ENCODE measurements around the gene NEBL. TPM values are rescaled to one million over a fixed set of nuclear protein-coding genes. Genes with fewer than 3 reads are reported as not detected.
A peak's percentile ranks its signal among the peaks of the same experiment; 100 is the strongest.

NEBL gene
- total RNA-seq, 1 donor from 2014 or later = 77.6 TPM

DNA sequence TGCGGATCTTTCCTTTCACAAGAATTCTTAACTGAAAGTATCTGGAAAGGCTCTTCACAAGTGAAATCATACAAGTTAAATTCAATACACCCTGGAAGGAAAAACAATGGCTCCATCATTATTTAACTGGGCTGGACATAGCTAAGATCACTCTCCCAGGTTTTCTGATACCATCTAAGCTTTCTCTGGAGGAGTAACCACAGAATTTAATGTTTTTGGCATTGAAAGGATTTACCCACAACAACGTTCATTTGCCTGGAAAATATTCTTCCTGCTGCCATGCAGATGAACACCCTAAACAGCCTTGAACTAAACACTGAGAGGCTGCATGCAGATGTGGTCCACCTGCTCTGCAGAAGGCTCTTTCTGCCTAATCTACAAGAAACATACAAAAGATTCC is 4.3 kb downstream of the NEBL start:
- no peaks in the 10 kb centered on the region for H3K27me3 Mint-ChIP-seq (ENCODE audit: insufficient read depth, low read depth)
- no peaks in the 10 kb centered on the region for H3K9me3 Mint-ChIP-seq
- peak overlapping the region; percentile 17 for H3K27ac Mint-ChIP-seq

DNA sequence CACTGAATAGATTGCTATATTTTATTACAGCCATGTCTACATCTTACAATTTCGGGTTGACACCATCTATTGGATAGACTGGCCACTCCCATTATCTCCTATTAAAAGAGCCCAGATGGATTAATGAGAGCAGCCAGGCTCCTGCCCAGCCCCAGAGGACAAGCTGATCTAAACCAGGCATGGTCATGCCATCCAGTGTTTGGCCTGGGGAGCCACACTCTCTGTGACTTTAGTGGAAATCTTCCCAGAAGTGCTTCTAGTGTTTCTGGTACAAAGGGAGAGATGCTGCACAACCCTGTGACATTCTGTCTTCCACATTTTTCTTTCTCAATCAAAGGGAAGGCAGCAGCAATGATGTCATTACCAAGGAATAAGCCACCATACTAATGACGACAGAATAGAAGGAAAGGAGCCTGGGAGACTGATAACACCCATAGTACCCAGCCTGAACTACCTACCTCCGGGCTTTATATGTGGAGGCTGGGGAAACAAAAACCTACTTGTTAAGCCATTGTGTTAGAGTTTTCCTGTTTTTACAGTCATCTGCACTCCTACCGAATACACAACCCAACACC is 5.0 kb downstream of the NEBL start:
- no peaks in the 10 kb centered on the region for H3K36me3 ChIP-seq
- Mint-ChIP-seq H3K27me3 (ENCODE audit: insufficient read depth, low read depth) (no peaks in the 10 kb centered on the region), H3K27ac (peak overlapping the region; percentile 17), H3K4me1 (peaks cover 9% of the 10 kb centered on the region), H3K36me3 (peaks cover 15% of the 10 kb centered on the region), H3K4me3 (no peak overlapping the region), H3K9me3 (no peaks in the 10 kb centered on the region)
- no peak for TF ChIP-seq EZH2phosphoT487 (IDR thresholded peaks at IDR 0.05)
- TF ChIP-seq EZH2 (IDR thresholded peaks at IDR 0.05) = no peak
- peaks cover 13% of the 10 kb centered on the region for H3K4me1 ChIP-seq
- H3K9ac ChIP-seq = no peak overlapping the region
- peaks cover 5% of the 10 kb centered on the region for H3F3A ChIP-seq (ENCODE audit: low read depth)
- H3K27me3 ChIP-seq = no peaks in the 10 kb centered on the region
- no peak overlapping the region for H3K27ac ChIP-seq
- no peak overlapping the region for H3K4me3 ChIP-seq
- H2AFZ ChIP-seq (replicated peaks) = no peak overlapping the region
- H3K4me2 ChIP-seq = no peak overlapping the region
- H4K20me1 ChIP-seq (ENCODE audit: low read depth) = no peaks in the 10 kb centered on the region
- DNase-seq (ENCODE audit: low spot score) = no peak
- no peaks in the 10 kb centered on the region for H3K9me3 ChIP-seq (ENCODE audit: low read depth)
- H3K79me2 ChIP-seq (ENCODE audit: low read depth) = no peaks in the 10 kb centered on the region

More for the DNA sequence above, 4.3 kb downstream of the NEBL start:
- Histone ChIP-seq H3K9me3 (ENCODE audit: low read depth) (no peaks in the 10 kb centered on the region), H3K27me3 (no peaks in the 10 kb centered on the region), H3K79me2 (ENCODE audit: low read depth) (no peaks in the 10 kb centered on the region), H3F3A (ENCODE audit: low read depth) (peaks cover 5% of the 10 kb centered on the region), H3K36me3 (no peaks in the 10 kb centered on the region), H3K9ac (no peak overlapping the region), H3K4me3 (no peak overlapping the region), H3K4me1 (peaks cover 13% of the 10 kb centered on the region), H3K4me2 (no peak overlapping the region), H2AFZ (replicated peaks) (no peak overlapping the region), H4K20me1 (ENCODE audit: low read depth) (no peaks in the 10 kb centered on the region), H3K27ac (no peak overlapping the region)
- TF ChIP-seq EZH2 (IDR thresholded peaks at IDR 0.05) = no peak
- no peak for TF ChIP-seq EZH2phosphoT487 (IDR thresholded peaks at IDR 0.05)
- TF ChIP-seq, protein P1, sequence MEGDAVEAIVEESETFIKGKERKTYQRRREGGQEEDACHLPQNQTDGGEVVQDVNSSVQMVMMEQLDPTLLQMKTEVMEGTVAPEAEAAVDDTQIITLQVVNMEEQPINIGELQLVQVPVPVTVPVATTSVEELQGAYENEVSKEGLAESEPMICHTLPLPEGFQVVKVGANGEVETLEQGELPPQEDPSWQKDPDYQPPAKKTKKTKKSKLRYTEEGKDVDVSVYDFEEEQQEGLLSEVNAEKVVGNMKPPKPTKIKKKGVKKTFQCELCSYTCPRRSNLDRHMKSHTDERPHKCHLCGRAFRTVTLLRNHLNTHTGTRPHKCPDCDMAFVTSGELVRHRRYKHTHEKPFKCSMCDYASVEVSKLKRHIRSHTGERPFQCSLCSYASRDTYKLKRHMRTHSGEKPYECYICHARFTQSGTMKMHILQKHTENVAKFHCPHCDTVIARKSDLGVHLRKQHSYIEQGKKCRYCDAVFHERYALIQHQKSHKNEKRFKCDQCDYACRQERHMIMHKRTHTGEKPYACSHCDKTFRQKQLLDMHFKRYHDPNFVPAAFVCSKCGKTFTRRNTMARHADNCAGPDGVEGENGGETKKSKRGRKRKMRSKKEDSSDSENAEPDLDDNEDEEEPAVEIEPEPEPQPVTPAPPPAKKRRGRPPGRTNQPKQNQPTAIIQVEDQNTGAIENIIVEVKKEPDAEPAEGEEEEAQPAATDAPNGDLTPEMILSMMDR (IDR thresholded peaks at IDR 0.05) = no peak
- DNase-seq (ENCODE audit: low spot score) = no peak
- Mint-ChIP-seq H3K4me3 (no peak overlapping the region), H3K4me1 (peaks cover 9% of the 10 kb centered on the region), H3K36me3 (peaks cover 15% of the 10 kb centered on the region)

DNA sequence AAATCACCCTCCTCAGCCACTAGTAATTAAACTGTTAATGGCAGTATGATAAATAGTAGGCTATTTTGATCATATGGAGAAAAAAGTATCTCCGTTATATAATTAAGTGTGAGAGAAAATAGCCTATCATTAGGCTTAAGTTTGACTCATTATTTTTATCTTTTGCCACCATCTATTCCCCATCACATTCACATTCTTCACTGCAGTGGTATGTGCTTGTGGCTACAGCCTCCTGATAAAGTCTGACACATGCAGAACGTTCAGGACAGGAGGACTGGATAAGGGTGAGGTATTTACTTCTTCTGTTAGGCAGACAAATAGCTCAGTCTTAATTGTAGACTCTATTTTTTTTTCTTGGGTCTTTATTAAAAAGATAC is 5.8 kb downstream of the NEBL start:
- no peak overlapping the region for H3K27ac Mint-ChIP-seq
- peaks cover 21% of the 10 kb centered on the region for H3K36me3 Mint-ChIP-seq
- Histone ChIP-seq H3K27me3 (no peaks in the 10 kb centered on the region), H3K4me3 (no peak overlapping the region), H3K4me2 (no peak overlapping the region), H2AFZ (replicated peaks) (no peak overlapping the region), H3K9ac (no peak overlapping the region), H4K20me1 (ENCODE audit: low read depth) (no peaks in the 10 kb centered on the region), H3K79me2 (ENCODE audit: low read depth) (no peaks in the 10 kb centered on the region), H3K9me3 (ENCODE audit: low read depth) (no peaks in the 10 kb centered on the region), H3K4me1 (peaks cover 13% of the 10 kb centered on the region), H3K27ac (no peak overlapping the region), H3F3A (ENCODE audit: low read depth) (peaks cover 5% of the 10 kb centered on the region), H3K36me3 (no peaks in the 10 kb centered on the region)
- no peak for TF ChIP-seq EZH2phosphoT487 (IDR thresholded peaks at IDR 0.05)
- TF ChIP-seq EZH2 (IDR thresholded peaks at IDR 0.05) = no peak
- TF ChIP-seq, protein P1 (IDR thresholded peaks at IDR 0.05) = no peak
- no peaks in the 10 kb centered on the region for H3K9me3 Mint-ChIP-seq
- no peaks in the 10 kb centered on the region for H3K27me3 Mint-ChIP-seq (ENCODE audit: insufficient read depth, low read depth)
- H3K4me3 Mint-ChIP-seq = no peak overlapping the region
- peaks cover 9% of the 10 kb centered on the region for H3K4me1 Mint-ChIP-seq
- DNase-seq (ENCODE audit: low spot score) = no peak

DNA sequence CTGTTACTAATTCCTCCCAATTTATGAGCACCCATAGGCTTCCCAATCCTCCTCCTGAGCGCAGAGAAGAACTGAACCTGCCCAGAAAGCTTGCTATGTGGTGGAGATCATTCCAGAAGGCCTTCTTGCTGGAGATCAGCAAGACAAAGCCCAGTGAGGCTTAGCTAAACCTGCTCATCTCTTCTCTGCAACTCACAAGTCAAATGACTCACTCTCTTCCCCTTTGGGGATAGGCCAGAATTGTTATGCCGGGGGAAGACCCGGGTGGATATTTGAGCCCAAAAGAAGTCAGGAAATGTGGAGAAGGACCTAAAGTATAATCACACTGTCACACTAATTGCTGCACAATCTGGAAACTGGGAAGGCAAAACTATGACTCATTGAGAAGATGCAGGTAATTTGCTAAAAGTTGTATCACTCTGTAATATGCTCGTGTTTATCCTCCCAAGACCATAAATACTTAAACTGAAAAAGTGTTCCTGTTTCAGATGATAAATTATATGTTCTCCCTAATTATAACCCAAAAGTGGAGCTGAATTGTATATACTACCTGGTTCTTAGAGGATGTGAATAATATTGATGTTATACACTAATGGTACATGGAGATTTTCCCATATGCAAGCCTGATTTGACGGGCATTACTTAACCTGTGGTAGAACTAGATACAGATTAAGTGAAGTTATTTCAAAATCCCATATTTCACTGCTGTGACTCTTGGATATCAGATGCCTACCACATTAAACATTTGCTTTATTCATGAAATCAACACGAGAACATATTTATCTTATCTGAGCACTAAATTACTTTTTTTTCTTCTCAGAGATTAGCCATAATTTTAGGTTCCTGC is 6.4 kb downstream of the NEBL start:
- no peak overlapping the region for H3K9ac ChIP-seq
- peaks cover 13% of the 10 kb centered on the region for H3K4me1 ChIP-seq
- H3K27me3 ChIP-seq = no peaks in the 10 kb centered on the region
- no peaks in the 10 kb centered on the region for H3K9me3 Mint-ChIP-seq
- TF ChIP-seq, protein P1 (IDR thresholded peaks at IDR 0.05) = no peak
- no peak overlapping the region for H3K4me3 ChIP-seq
- no peak overlapping the region for H2AFZ ChIP-seq (replicated peaks)
- no peak overlapping the region for H3K27ac ChIP-seq
- H3K36me3 ChIP-seq = no peaks in the 10 kb centered on the region
- no peaks in the 10 kb centered on the region for H3K27me3 Mint-ChIP-seq (ENCODE audit: insufficient read depth, low read depth)
- no peak overlapping the region for H3K4me3 Mint-ChIP-seq
- H3K79me2 ChIP-seq (ENCODE audit: low read depth) = no peaks in the 10 kb centered on the region
- no peaks in the 10 kb centered on the region for H3K9me3 ChIP-seq (ENCODE audit: low read depth)
- H3K27ac Mint-ChIP-seq = no peak overlapping the region
- peaks cover 5% of the 10 kb centered on the region for H3F3A ChIP-seq (ENCODE audit: low read depth)
- no peak overlapping the region for H3K4me2 ChIP-seq
- peaks cover 21% of the 10 kb centered on the region for H3K36me3 Mint-ChIP-seq
- DNase-seq (ENCODE audit: low spot score) = no peak
- no peaks in the 10 kb centered on the region for H4K20me1 ChIP-seq (ENCODE audit: low read depth)
- peaks cover 10% of the 10 kb centered on the region for H3K4me1 Mint-ChIP-seq
